NCI-H1930 (cell line): ENCODE data around the gene KCNMA1.

Experiments
- DNase-seq, 2 experiments: peaks; one replicate each; lab custom pipeline; 2025; lab: John Stamatoyannopoulos, UW

KCNMA1 gene

GRCh38 chr10:77210645-77211044, 427.0 kb downstream of the KCNMA1 start:
- no peak for DNase-seq

- no peak for DNase-seq
Measured at GRCh38 chr10:77208684-77209256, 428.8 kb downstream of the KCNMA1 start.

- DNase-seq: no peak
Measured at GRCh38 chr10:77207828-77208185, 429.8 kb downstream of the KCNMA1 start.

- no peak for DNase-seq
Measured at GRCh38 chr10:77207182-77207827, 430.3 kb downstream of the KCNMA1 start.

GRCh38 chr10:77205135-77205534, 432.5 kb downstream of the KCNMA1 start:
- DNase-seq: no peak

GRCh38 chr10:77204171-77204570, 433.4 kb downstream of the KCNMA1 start:
- no peak for DNase-seq

- no peak for DNase-seq
Measured at GRCh38 chr10:77202857-77203256, 434.8 kb downstream of the KCNMA1 start.

- no peak for DNase-seq
Measured at GRCh38 chr10:77201135-77202106, 436.2 kb downstream of the KCNMA1 start.

- DNase-seq: no peak
Measured at GRCh38 chr10:77197544-77197943, 440.1 kb downstream of the KCNMA1 start.

- DNase-seq: no peak
Measured at GRCh38 chr10:77196614-77197013, 441.0 kb downstream of the KCNMA1 start.

GRCh38 chr10:77195101-77195500, 442.5 kb downstream of the KCNMA1 start:
- DNase-seq: no peak

- no peak for DNase-seq
Measured at GRCh38 chr10:77193001-77193400, 444.6 kb downstream of the KCNMA1 start.

- no peak for DNase-seq
Measured at GRCh38 chr10:77192402-77192801, 445.2 kb downstream of the KCNMA1 start.

- no peak for DNase-seq
Measured at GRCh38 chr10:77191324-77192049, 446.1 kb downstream of the KCNMA1 start.

GRCh38 chr10:77190291-77190690, 447.3 kb downstream of the KCNMA1 start:
- DNase-seq: no peak

- DNase-seq: no peak
Measured at GRCh38 chr10:77189520-77189919, 448.1 kb downstream of the KCNMA1 start.

- no peak for DNase-seq
Measured at GRCh38 chr10:77189075-77189474, 448.5 kb downstream of the KCNMA1 start.

GRCh38 chr10:77188521-77188920, 449.1 kb downstream of the KCNMA1 start:
- DNase-seq: no peak

GRCh38 chr10:77188000-77188395, 449.6 kb downstream of the KCNMA1 start:
- DNase-seq: no peak

- no peak for DNase-seq
Measured at GRCh38 chr10:77187376-77187999, 450.1 kb downstream of the KCNMA1 start.

- DNase-seq: no peak
Measured at GRCh38 chr10:77186936-77187335, 450.7 kb downstream of the KCNMA1 start.

- no peak for DNase-seq
Measured at GRCh38 chr10:77185696-77186095, 451.9 kb downstream of the KCNMA1 start.
